Heart left ventricle (tissue), 16 donors: ENCODE results near the gene PSMD11. TPM values are rescaled to one million over a fixed set of nuclear protein-coding genes. Genes with fewer than 3 reads are reported as not detected.

Experiments used
- ATAC-seq, 4 donors: fragments of 200-7000 bp; cut with Tn5 transposase; one replicate each; pipeline ENCODE4 v1.9.1; 2020 to 2022; ENCODE audit warnings: moderate library complexity in 4 of 4, mild to moderate bottlenecking in 3 of 4, moderate number of reproducible peaks in 1 of 4
- DNase-seq, 5 donors: peaks; one replicate each; pipeline ENCODE4 v3.0.0-alpha.2; 2020
- H3K27ac ChIP-seq, 12 donors: fragments of 200-600 bp; sonication (generic) in 4 of 12; one replicate each; pipeline versions ENCODE4 v1.5.0 to v1.8.0; 2016 to 2022; ENCODE audit warnings: mild to moderate bottlenecking in 2 of 12
- H3K27me3 ChIP-seq, 9 donors: fragments of 200-600 bp; sonication (generic) in 2 of 9; one replicate each; pipeline versions ENCODE4 v1.5.1 to v1.8.0; 2016 to 2022; ENCODE audit warnings: mild to moderate bottlenecking in 3 of 9
- H3K36me3 ChIP-seq, 9 donors: fragments of 200-600 bp; sonication (generic) in 2 of 9; one replicate each; pipeline versions ENCODE4 v1.5.0 to v1.8.0; 2018 to 2022; ENCODE audit warnings: mild to moderate bottlenecking in 2 of 9
- H3K4me1 ChIP-seq, 12 donors: fragments of 200-600 bp; sonication (generic) in 4 of 12; one replicate each; pipeline versions ENCODE4 v1.5.0 to v1.8.0; 2016 to 2022; ENCODE audit warnings: mild to moderate bottlenecking in 3 of 12
- H3K4me3 ChIP-seq, 12 donors: fragments of 200-600 bp; sonication (generic) in 4 of 12; one replicate each; pipeline versions ENCODE4 v1.5.0 to v1.8.0; 2017 to 2022; ENCODE audit warnings: mild to moderate bottlenecking in 9 of 12, moderate library complexity in 4 of 12
- H3K9me3 ChIP-seq, 12 donors: fragments of 200-600 bp; sonication (generic) in 4 of 12; one replicate each; pipeline versions ENCODE4 v1.5.0 to v1.8.0; 2016 to 2022; ENCODE audit warnings: mild to moderate bottlenecking in 1 of 12
- POLR2A ChIP-seq, 2 donors: fragments of 450-650 bp; IDR thresholded peaks; one replicate each; pipeline ENCODE4 v1.6.1; 2017; ENCODE audit warnings: antibody characterized with exemption in 2 of 2, mild to moderate bottlenecking in 2 of 2, moderate library complexity in 2 of 2
- WGBS, 4 donors: extraction: QIAGEN DNeasy Blood & Tissue Kit in 2 of 4; methylation state at CpG; one replicate each; pipeline versions ENCODE4 v1.1.5 to v1.1.7; 2013 to 2018; 5-methylcytosine and 5-hydroxymethylcytosine counted together
- intact Hi-C, 10 donors: fragments of 100-400 bp; cut with DNase I; formaldehyde crosslinking; loops; one replicate each; pipeline versions ENCODE4 v1.11.1 to v1.14.2; 2022
- polyA plus RNA-seq, 2 donors: library from polyadenylated mRNA; stranded (reverse); fragments of 200-250 nt; gene quantifications; one replicate each; pipeline ENCODE4 v1.2.3, GENCODE V29; 2013
- total RNA-seq, 9 donors: library from RNA; depleted of rRNA in 2 of 9; stranded (reverse); fragments of >200 nt in 2 of 9; fragmentation: NEBNext Ultra II Directional in 3 of 9; extraction: Animal tissue kit (Norgen Biotek cat#: 25700) in 3 of 9; gene quantifications; one replicate each; pipeline versions ENCODE4 v1.1.0 to v1.2.4, GENCODE V29; 2016 to 2023
- TF ChIP-seq, protein P1 (sequence below), 12 donors: fragments of 200-600 bp; sonication (generic) in 4 of 12; IDR thresholded peaks; one replicate each; pipeline versions ENCODE4 v1.5.0 to v1.8.0; 2018 to 2022; ENCODE audit warnings: antibody characterized with exemption in 12 of 12, mild to moderate bottlenecking in 5 of 12
- donor health status: ischemic (EF 13 %, LVEDD 7.1; RV severe dilation, severe dysfunction).
- donor health status: healthy with polysubstance abuse.
- donor health status: DM: no; HTN: yes; CAD: no.
- donor health status: DM: no; HTN: no; CAD: no.
- donor health status: ischemic (EF 25% LVEDD 6.9; RV normal size, moderate dysfunction).
- donor health status: ischemic (EF 25% LVEDD 5.7; RV mildly dilated, moderate dysfunction).
- donor health status: healthy.
- donor health status: DM: yes; HTN: yes; CAD: no.
- donor health status: ischemic (EF 35%, LVEDD 5.7; RV mildly dilated, moderate dysfunction).
- donor health status: nonischemic (EF 11% LVEDD 7.7; RV severe dilation, severe dysfunction).
- donor health status: DM: yes; HTN: yes; CAD: no.
- donor health status: PGD.
- donor health status: ischemic (EF 29% LVEDD 5.4; RV normal size, mild dysfunction).
- donor health status: nonischemic (EF 23%, LVEDD 6.1; RV moderate dilation, normal function).

Gene PSMD11
- total and polyA plus RNA-seq, 11 donors, result 52.7 to 94.8 (median 72.8) TPM

- intact Hi-C loops, result loop anchor here in 9 of 10 donors (2.0 to 10.0 kb wide), 7 partner anchors 121 to 388 kb away; no protein-coding TSS in a partner anchor
- Histone ChIP-seq H3K27ac (peak overlapping the region in 10 of 12 donors; percentile 23 to 82 (median 68)), H3K4me3 (no peak overlapping the region), H3K27me3 (no peaks in the 10 kb centered on the region), H3K9me3 (no peaks in the 10 kb centered on the region), H3K36me3 (peaks cover 0 to 43% (median 38%) of the 10 kb centered on the region in 9 donors), H3K4me1 (peaks cover 4 to 46% (median 27%) of the 10 kb centered on the region in 12 donors)
- 73 to 82% (median 77%) methylated on average over 4 of the region's 4 CpGs for WGBS, 4 donors
- ATAC-seq, result no peak
- TF ChIP-seq, protein P1, sequence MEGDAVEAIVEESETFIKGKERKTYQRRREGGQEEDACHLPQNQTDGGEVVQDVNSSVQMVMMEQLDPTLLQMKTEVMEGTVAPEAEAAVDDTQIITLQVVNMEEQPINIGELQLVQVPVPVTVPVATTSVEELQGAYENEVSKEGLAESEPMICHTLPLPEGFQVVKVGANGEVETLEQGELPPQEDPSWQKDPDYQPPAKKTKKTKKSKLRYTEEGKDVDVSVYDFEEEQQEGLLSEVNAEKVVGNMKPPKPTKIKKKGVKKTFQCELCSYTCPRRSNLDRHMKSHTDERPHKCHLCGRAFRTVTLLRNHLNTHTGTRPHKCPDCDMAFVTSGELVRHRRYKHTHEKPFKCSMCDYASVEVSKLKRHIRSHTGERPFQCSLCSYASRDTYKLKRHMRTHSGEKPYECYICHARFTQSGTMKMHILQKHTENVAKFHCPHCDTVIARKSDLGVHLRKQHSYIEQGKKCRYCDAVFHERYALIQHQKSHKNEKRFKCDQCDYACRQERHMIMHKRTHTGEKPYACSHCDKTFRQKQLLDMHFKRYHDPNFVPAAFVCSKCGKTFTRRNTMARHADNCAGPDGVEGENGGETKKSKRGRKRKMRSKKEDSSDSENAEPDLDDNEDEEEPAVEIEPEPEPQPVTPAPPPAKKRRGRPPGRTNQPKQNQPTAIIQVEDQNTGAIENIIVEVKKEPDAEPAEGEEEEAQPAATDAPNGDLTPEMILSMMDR (IDR thresholded peaks at IDR 0.05), result no peak
- TF ChIP-seq POLR2A (IDR thresholded peaks at IDR 0.05), result no peak
- no peak for DNase-seq
These were observed 39.7 kb downstream of the PSMD11 start for GRCh38 chr17:32484041-32484461.

- Histone ChIP-seq H3K36me3 (peaks cover 0 to 38% (median 33%) of the 10 kb centered on the region in 9 donors), H3K27ac (peak overlapping the region in 3 of 12 donors; percentile 23 to 74 (median 46)), H3K27me3 (no peaks in the 10 kb centered on the region), H3K4me1 (peaks cover 4 to 44% (median 27%) of the 10 kb centered on the region in 12 donors), H3K4me3 (no peak overlapping the region), H3K9me3 (no peaks in the 10 kb centered on the region)
- DNase-seq (no peak), ATAC-seq (no peak)
- WGBS, 4 donors, result 76 to 86% (median 82%) methylated on average over 11 of the region's 11 CpGs
- intact Hi-C loops, result loop anchor here in 9 of 10 donors (2.0 to 10.0 kb wide), 10 partner anchors 38 to 388 kb away; no protein-coding TSS in a partner anchor
- TF ChIP-seq POLR2A (IDR thresholded peaks at IDR 0.05), result no peak
- TF ChIP-seq, protein P1 (IDR thresholded peaks at IDR 0.05), result no peak
These were observed 40.3 kb downstream of the PSMD11 start for GRCh38 chr17:32484628-32485027.

DNA sequence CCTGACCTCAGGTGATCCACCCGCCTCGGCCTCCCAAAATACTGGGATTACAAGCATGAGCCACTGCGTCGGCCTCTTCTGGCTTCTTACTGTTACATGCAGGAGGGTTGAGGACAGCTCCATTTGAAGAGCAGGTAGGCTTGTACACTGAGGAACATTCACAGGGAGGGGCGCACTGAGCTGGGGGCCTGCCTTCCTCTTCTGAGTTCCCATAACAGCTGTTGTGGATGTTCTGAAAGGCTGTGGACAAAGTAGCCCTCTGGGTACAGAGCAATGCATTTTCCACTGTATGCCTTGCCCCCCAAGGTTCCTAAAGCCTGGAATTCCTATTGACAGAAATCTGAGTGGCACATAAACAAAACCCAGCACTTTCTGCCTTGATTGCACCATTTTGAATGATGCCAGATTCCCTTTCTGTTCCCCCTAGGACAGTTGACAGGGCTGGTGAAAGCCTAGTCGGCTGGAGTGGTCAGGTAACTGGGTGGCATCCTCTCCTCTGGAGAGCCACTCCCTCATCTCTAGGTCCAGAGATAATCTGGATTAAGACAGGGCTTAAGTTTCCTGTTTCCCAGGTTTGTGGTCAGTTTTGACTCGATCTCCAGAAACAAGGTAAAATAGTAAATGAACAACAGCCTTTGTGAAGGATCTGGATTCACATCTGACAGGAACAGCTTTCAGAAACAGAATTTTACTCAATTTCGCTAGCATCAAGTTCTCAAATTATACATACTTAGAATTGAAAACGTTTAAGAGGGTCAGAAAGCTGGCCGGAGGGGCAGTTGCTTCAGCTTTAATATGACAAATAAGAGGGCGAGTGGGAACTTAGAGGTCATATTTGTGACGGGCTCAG is 41.2 kb downstream of the PSMD11 start:
- ATAC-seq, result no peak
- peak overlapping the region; percentile 42 to 81 (median 73) for H3K27ac ChIP-seq
- DNase-seq, result no peak
- H3K27me3 ChIP-seq, result no peaks in the 10 kb centered on the region
- no peaks in the 10 kb centered on the region for H3K9me3 ChIP-seq
- H3K36me3 ChIP-seq, result peaks cover 0 to 29% (median 24%) of the 10 kb centered on the region in 9 donors
- H3K4me3 ChIP-seq, result peak overlapping the region in 10 of 12 donors; percentile 47 to 86 (median 65)
- peaks cover 4 to 44% (median 27%) of the 10 kb centered on the region in 12 donors for H3K4me1 ChIP-seq
- intact Hi-C loops, result loop anchor here in 7 of 10 donors (2.0 to 10.0 kb wide), 8 partner anchors 37 to 267 kb away; no protein-coding TSS in a partner anchor
- WGBS, 4 donors, result 58 to 68% (median 64%) methylated on average over 11 to 12 of the region's 12 CpGs
- TF ChIP-seq POLR2A (IDR thresholded peaks at IDR 0.05), result no peak
- TF ChIP-seq, protein P1 (IDR thresholded peaks at IDR 0.05), result no peak
